ENCODE results near the gene CASP14.

- TF ChIP-seq POLR2AphosphoS5 (IDR thresholded peaks at IDR 0.05) (no peak), CTCF (IDR thresholded peaks at IDR 0.05) (no peak), EP300 (IDR thresholded peaks at IDR 0.05) (no peak)
Measured at GRCh38 chr19:15062036-15062435, 12.8 kb downstream of the CASP14 start.
